Rectal smooth muscle tissue (tissue), 1 donor: ENCODE data around the gene ZNF467.
A peak's percentile ranks its signal among the peaks of the same experiment; 100 is the strongest.

Experiments used
- H3K27ac ChIP-seq: one replicate; pipeline ENCODE4 v1.7.0; 2013; ENCODE audit warnings: low read depth, low read length, inconsistent platforms
- H3K27me3 ChIP-seq: one replicate; pipeline ENCODE4 v1.7.0; 2013; ENCODE audit warnings: low read length; ENCODE audit not compliant: control insufficient read depth, insufficient read depth
- H3K36me3 ChIP-seq: one replicate; pipeline ENCODE4 v1.7.0; 2013; ENCODE audit warnings: low read length; ENCODE audit not compliant: control insufficient read depth, insufficient read depth
- H3K4me1 ChIP-seq: one replicate; pipeline ENCODE4 v1.7.0; 2013; ENCODE audit warnings: low read length; ENCODE audit not compliant: control insufficient read depth, insufficient read depth
- H3K4me3 ChIP-seq: one replicate; pipeline ENCODE4 v1.7.0; 2013; ENCODE audit warnings: low read length
- H3K9ac ChIP-seq: one replicate; pipeline ENCODE4 v1.7.0; 2013; ENCODE audit warnings: low read length

ZNF467 gene

DNA sequence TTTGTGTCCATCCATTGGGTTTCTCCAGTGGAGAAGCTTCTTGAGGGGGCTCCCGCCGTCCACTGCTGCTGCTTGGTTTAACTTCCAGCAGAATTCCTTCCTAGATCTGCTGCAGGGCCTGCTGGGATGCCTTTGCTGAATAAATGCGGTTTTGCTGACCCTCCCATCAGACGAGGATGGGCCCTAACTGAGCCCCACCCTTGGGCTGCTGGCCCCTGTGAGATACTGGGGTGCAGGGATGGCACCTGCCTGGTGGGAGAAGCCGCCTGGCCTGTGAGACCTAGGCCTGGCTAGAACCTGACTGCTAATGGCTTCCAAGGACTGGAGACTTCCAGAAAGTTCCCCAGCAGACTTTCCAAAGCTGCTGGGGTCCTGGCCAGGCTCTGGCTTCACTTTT is 43.8 kb downstream of the ZNF467 start:
- Histone ChIP-seq H3K9ac (no peak overlapping the region), H3K27ac (no peak overlapping the region), H3K36me3 (peaks cover 14% of the 10 kb centered on the region), H3K4me3 (no peak overlapping the region), H3K27me3 (no peaks in the 10 kb centered on the region), H3K4me1 (peaks cover 3% of the 10 kb centered on the region)

- H3K4me1 ChIP-seq = peaks cover 3% of the 10 kb centered on the region
- H3K27ac ChIP-seq = no peak overlapping the region
- H3K4me3 ChIP-seq = no peak overlapping the region
- no peak overlapping the region for H3K9ac ChIP-seq
- no peaks in the 10 kb centered on the region for H3K27me3 ChIP-seq
- H3K36me3 ChIP-seq = peaks cover 14% of the 10 kb centered on the region
Observed at GRCh38 chr7:149728491-149729375, 44.7 kb downstream of the ZNF467 start.

DNA sequence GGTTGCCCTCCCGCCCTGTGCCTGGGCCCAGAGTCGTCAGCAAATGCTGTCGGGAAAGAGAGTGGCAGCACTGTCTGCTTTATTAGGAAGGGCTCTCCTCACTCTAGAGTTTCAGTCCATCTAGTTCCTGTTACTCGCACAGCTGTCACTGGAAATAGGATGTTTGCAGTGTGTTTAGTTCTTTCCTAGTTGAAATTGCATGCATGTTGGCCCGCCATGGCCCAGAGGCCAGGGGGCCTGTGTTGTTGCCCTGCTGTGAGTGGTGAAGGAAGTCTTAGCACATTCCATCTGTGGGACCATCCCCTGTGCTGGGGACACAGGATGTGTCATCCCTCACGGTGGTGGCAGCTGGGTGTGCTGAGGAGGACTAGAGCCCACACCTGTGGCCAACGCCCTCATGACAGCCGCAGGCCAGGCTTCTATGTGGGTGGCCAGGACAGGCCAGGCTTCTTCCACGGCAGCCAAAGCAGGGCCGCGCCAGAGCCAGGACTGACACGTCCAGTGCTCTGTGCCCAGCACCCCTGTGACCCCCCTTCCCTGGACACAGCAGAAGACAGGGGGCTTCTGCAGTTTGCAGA is 45.4 kb downstream of the ZNF467 start:
- no peak overlapping the region for H3K27ac ChIP-seq
- H3K27me3 ChIP-seq = no peaks in the 10 kb centered on the region
- H3K4me3 ChIP-seq = no peak overlapping the region
- peaks cover 16% of the 10 kb centered on the region for H3K36me3 ChIP-seq
- peaks cover 3% of the 10 kb centered on the region for H3K4me1 ChIP-seq
- H3K9ac ChIP-seq = no peak overlapping the region

DNA sequence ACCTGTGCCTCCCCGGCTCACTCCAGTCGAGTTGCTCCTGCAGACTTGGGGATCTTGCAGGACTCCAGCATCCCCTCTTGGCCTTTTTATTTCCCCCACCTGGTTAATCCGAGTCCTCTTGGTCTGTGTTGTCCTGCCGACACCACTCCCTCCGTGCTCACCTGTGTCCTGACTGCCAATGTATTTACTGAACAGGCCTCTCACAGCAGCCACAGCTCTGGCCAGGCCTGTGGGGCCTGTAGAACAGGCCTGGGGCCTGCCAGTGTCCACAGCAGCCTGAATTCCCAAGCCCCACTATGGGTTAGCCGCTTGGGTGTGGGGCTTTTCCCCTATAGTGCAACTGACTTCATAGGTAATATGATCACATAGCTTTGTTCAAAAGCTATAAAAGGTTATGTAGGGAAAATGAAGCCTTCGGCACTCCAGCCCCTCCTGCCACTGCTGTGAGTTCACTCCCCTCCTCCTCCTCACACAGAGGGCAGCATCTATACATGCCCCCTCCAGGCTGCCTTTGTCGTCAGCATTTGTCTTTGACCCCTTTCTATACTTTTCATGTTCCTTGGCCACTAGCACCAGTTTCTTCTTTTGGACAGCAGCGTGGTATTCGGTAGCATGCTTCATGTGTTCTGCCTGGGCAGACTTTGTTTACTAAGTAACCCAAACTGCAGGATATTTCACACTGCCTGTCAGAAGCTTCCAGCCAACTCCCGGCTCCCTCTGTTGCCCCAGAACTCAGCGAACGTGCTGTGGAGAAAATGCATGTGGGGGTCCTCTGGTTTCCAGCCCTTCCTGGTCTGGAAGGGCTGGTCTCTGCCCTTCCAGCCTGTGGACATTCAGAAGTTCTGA is 46.1 kb downstream of the ZNF467 start:
- peaks cover 19% of the 10 kb centered on the region for H3K36me3 ChIP-seq
- no peak overlapping the region for H3K9ac ChIP-seq
- H3K4me1 ChIP-seq = peaks cover 3% of the 10 kb centered on the region
- no peaks in the 10 kb centered on the region for H3K27me3 ChIP-seq
- H3K4me3 ChIP-seq = no peak overlapping the region
- peak overlapping the region; percentile 8 for H3K27ac ChIP-seq

GRCh38 chr7:149725916-149726315 is 47.5 kb downstream of the ZNF467 start:
- H3K4me1 ChIP-seq = peaks cover 3% of the 10 kb centered on the region
- H3K4me3 ChIP-seq = no peak overlapping the region
- no peak overlapping the region for H3K9ac ChIP-seq
- H3K27me3 ChIP-seq = no peaks in the 10 kb centered on the region
- H3K36me3 ChIP-seq = peaks cover 16% of the 10 kb centered on the region
- no peak overlapping the region for H3K27ac ChIP-seq

DNA sequence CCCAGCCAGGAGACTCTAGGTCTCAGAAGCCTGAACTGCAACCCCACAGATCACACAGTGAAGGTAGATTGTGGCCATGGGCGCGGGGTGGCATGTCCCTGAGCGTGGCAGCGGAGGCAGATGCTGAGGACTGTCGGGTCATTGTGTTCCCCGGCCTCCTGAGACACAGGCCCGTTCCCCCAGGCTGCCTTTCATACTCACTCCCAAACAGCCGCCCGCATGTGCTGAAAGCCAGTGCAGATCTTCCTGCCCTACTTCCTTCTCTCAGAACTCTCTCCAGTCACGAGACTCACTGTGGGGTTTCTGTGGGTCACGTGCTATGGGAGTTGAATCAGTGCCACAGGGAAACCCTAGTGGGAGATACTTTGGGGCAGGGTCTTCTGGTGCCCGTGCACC is 48.0 kb downstream of the ZNF467 start:
- peak overlapping the region; percentile 18 for H3K4me3 ChIP-seq
- peaks cover 3% of the 10 kb centered on the region for H3K4me1 ChIP-seq
- peaks cover 17% of the 10 kb centered on the region for H3K36me3 ChIP-seq
- H3K27me3 ChIP-seq = no peaks in the 10 kb centered on the region
- H3K9ac ChIP-seq = no peak overlapping the region
- H3K27ac ChIP-seq = no peak overlapping the region

GRCh38 chr7:149724661-149725425 is 48.5 kb downstream of the ZNF467 start:
- Histone ChIP-seq H3K27ac (no peak overlapping the region), H3K27me3 (no peaks in the 10 kb centered on the region), H3K36me3 (peaks cover 17% of the 10 kb centered on the region), H3K9ac (no peak overlapping the region), H3K4me3 (peak overlapping the region; percentile 18), H3K4me1 (peaks cover 3% of the 10 kb centered on the region)

GRCh38 chr7:149723795-149724495 is 49.4 kb downstream of the ZNF467 start:
- Histone ChIP-seq H3K9ac (no peak overlapping the region), H3K4me1 (peaks cover 3% of the 10 kb centered on the region), H3K36me3 (peaks cover 17% of the 10 kb centered on the region), H3K27me3 (no peaks in the 10 kb centered on the region), H3K4me3 (no peak overlapping the region), H3K27ac (no peak overlapping the region)

DNA sequence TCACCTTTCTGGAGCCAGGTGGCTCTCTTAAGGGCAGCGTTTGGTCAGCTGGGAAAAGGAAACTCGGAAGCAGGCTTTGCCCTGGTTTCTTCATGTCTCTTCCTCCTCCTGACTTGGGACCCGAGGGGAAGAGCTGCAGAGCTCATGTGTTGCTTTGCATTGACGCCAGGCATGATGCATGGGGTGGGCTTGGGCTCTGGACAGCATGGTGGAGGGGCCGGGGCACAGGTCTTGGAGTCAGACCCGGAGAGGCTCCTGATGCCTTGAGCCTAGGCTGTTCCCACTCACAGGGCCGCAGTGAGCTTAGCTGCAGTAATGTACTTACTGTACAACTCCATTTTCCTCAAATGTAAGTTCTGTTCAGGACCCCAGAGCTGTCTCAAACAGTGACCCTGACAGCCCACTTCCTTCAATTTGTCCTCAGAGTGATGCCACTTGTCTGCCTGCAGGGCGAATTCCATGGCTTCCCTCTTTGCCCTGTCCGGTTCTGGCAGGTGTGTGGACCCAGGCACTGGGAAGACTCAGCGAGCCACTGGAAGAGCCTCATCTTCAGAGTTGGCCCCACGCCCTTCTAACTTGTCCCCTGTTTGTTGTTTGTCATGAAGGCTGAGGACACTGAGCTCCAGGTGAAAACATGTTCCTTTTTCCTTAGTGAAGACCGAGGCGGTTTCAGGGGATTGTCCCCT is 50.2 kb downstream of the ZNF467 start:
- Histone ChIP-seq H3K36me3 (peaks cover 12% of the 10 kb centered on the region), H3K27me3 (no peaks in the 10 kb centered on the region), H3K27ac (no peak overlapping the region), H3K9ac (no peak overlapping the region), H3K4me3 (no peak overlapping the region), H3K4me1 (peaks cover 3% of the 10 kb centered on the region)

DNA sequence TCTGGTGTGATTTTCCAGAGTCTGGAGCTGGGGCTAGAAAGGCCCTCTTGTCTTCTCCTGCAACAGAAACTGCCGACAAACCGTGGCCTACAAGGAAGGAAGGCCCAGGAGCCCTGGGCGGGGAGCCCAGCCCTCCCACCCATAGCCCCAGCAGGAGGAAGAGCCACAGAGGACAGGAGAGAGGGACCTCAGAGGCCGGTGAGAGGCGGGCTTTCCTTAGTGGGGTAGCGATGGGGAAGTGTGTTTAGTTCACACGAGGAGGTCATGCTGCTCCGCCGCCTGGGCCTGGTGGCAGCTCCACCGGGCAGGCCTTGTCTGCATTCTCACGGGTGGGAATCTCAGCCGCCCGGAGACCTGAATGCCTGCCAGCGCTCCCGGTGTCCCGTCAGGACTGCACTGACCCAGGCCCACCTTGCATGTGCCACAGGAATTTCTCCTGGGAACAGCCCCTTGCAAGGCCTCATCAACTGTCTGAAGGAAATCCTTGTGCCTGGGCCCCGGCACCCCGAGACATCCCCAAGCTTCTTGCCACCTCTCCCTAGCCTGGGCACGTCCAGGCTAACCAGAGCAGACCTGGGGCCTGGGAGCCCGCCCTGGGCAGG is 50.9 kb downstream of the ZNF467 start:
- Histone ChIP-seq H3K27me3 (no peaks in the 10 kb centered on the region), H3K4me1 (peaks cover 3% of the 10 kb centered on the region), H3K9ac (no peak overlapping the region), H3K36me3 (peaks cover 12% of the 10 kb centered on the region), H3K27ac (no peak overlapping the region), H3K4me3 (no peak overlapping the region)

DNA sequence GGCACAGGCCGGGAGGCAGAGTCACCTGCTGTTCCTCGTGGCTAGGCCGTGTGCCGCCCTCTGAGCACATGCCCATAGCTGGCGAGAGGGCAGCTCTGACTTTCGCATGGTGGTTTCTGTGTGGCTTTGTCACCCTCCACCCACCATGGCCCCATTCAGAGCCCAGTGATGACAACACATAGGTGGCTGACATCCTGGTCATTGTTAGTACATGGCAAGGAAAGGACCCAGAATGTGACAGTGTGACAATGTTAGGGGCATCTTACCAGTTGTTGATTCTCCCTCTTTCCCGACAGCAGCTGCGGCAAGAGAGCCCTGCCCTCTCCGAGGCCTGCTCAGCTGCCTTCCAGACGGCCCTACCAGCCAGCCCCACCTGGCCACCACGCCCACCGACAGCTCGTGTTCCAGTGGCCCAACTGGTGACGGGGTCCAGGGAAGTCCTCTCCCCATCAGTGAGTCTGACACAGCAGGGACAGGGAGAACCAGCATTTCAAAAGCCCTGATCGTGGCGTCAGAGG is 52.2 kb downstream of the ZNF467 start:
- H3K9ac ChIP-seq = no peak overlapping the region
- no peak overlapping the region for H3K4me3 ChIP-seq
- no peak overlapping the region for H3K27ac ChIP-seq
- no peaks in the 10 kb centered on the region for H3K27me3 ChIP-seq
- peaks cover 12% of the 10 kb centered on the region for H3K36me3 ChIP-seq
- no peaks in the 10 kb centered on the region for H3K4me1 ChIP-seq
